OCI-LY1 (cell line): ENCODE results near the gene OR8G5.
"Not testable (repeated sequence)": the region's sequence is repeated elsewhere in the genome, so short reads cannot be mapped to it uniquely, and the experiment has no call there.

Source experiments
- H2AFZ ChIP-seq: fragments of 200-600 bp; sonication (generic), shearing (Covaris generic); 2 replicates; pipeline ENCODE4 v1.6.0; 2014; ENCODE audit warnings: antibody characterized with exemption, mild to moderate bottlenecking, low read length
- H3F3A ChIP-seq: fragments of 200-600 bp; sonication (generic), shearing (Covaris generic); 2 replicates; pipeline ENCODE4 v1.6.0; 2014; ENCODE audit warnings: mild to moderate bottlenecking, antibody characterized with exemption, low read length, moderate library complexity; ENCODE audit not compliant: insufficient read depth
- H3K27ac ChIP-seq: fragments of 200-600 bp; sonication (generic); 2 replicates; pipeline ENCODE4 v1.5.1; 2014; ENCODE audit warnings: low read length, mixed run types, mild to moderate bottlenecking, low read depth; ENCODE audit not compliant: poor library complexity, severe bottlenecking
- H3K27me3 ChIP-seq: fragments of 200-600 bp; sonication (generic); 2 replicates; pipeline ENCODE4 v1.6.0; 2014; ENCODE audit warnings: antibody characterized with exemption, mild to moderate bottlenecking, low read length, moderate library complexity; ENCODE audit not compliant: insufficient read depth
- H3K36me3 ChIP-seq: fragments of 200-600 bp; sonication (generic); 2 replicates; pipeline ENCODE4 v1.6.1; 2014; ENCODE audit warnings: mild to moderate bottlenecking, antibody characterized with exemption, low read length, moderate library complexity, mixed read lengths; ENCODE audit not compliant: insufficient read depth
- H3K4me1 ChIP-seq: fragments of 200-600 bp; sonication (generic); 2 replicates; pipeline ENCODE4 v1.5.1; 2014; ENCODE audit warnings: mild to moderate bottlenecking, low read length, moderate library complexity; ENCODE audit not compliant: insufficient read depth, severe bottlenecking
- H3K4me2 ChIP-seq: fragments of 200-600 bp; sonication (generic), shearing (Covaris generic); 2 replicates; pipeline ENCODE4 v1.6.1; 2014; ENCODE audit warnings: low read length
- H3K4me3 ChIP-seq: fragments of 200-600 bp; sonication (generic); 2 replicates; pipeline ENCODE4 v1.5.1; 2014; ENCODE audit warnings: low read length, low read depth, mild to moderate bottlenecking, mixed read lengths; ENCODE audit not compliant: poor library complexity, severe bottlenecking
- H3K79me2 ChIP-seq: fragments of 200-600 bp; shearing (Covaris generic); 2 replicates; pipeline ENCODE4 v1.6.1; 2016; ENCODE audit warnings: mixed run types, low read length, mixed read lengths; ENCODE audit not compliant: insufficient read depth
- H3K9ac ChIP-seq: fragments of 200-600 bp; sonication (generic), shearing (Covaris generic); 2 replicates; pipeline ENCODE4 v1.6.1; 2014; ENCODE audit warnings: mild to moderate bottlenecking, low read length, mixed read lengths
- H3K9me2 ChIP-seq: fragments of 200-600 bp; sonication (generic), shearing (Covaris generic); 2 replicates; pipeline ENCODE4 v1.6.1; 2014; ENCODE audit warnings: low read depth, mild to moderate bottlenecking, low read length, mixed read lengths
- H3K9me3 ChIP-seq: fragments of 200-600 bp; shearing (Covaris generic); 2 replicates; pipeline ENCODE4 v1.6.1; 2014; ENCODE audit warnings: low read length, mixed read lengths
- H4K20me1 ChIP-seq: fragments of 200-600 bp; sonication (generic), shearing (Covaris generic); 2 replicates; pipeline ENCODE4 v1.6.0; 2016; ENCODE audit warnings: mild to moderate bottlenecking, low read length; ENCODE audit not compliant: insufficient read depth
- EZH2 ChIP-seq: fragments of 200-600 bp; sonication (generic), shearing (Covaris generic); IDR thresholded peaks from 2 replicates; pipeline ENCODE4 v1.8.0; 2017; ENCODE audit warnings: borderline replicate concordance, mixed run types, mild to moderate bottlenecking, antibody characterized with exemption, low read length, moderate library complexity, mixed read lengths
- TF ChIP-seq, protein P1 (sequence below): fragments of 200-600 bp; sonication (generic), shearing (Covaris generic); IDR thresholded peaks from 2 replicates; pipeline ENCODE4 v1.5.1; 2017; ENCODE audit warnings: mild to moderate bottlenecking, antibody characterized with exemption, low read length, moderate library complexity, mixed read lengths

The OR8G5 gene

DNA sequence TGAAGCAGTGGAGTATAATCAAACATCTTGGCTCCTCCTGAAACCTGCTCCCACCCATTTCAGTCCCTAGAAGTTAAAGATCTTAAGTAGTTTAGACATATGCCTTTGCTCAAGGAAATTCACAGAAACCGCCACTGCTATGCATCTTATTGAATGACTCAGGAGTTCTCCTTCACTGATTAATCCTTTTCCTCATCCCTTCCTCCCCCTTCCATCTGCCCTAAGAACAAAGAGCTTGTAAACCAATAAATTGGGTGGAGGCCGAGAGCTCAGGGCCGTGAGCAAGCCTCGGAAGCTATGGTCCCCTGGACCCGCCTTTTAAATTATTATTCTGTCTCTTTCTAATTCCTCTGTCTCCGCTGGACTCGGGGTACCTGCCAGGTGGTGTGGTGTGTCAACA lies 14.7 kb downstream of the OR8G5 start:
- H3K27me3 ChIP-seq, H3K9me3 ChIP-seq, H4K20me1 ChIP-seq, H3K36me3 ChIP-seq, H3K27ac ChIP-seq, H3K9ac ChIP-seq, H3K4me3 ChIP-seq, H3F3A ChIP-seq, H3K4me1 ChIP-seq, H3K4me2 ChIP-seq, H2AFZ ChIP-seq, H3K9me2 ChIP-seq, H3K79me2 ChIP-seq: not testable (repeated sequence)

DNA sequence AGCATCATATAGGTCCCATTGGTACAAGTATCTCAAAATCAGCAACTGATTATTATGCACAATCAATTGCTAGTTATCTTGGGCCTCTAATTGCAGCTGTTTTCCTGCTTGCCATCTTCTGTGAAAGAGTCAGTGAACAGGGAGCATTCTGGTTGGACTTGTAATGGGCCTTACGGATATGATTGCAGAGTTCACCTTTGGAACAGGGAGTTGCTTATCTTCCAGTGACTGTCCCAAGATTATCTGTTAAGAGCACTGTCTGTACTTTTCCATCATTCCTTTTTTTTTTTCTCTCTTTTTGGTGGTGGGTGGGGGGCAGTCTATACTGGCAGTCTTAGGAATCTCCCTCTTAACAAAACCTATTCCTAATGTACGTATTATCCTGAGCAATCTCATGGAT lies 17.8 kb downstream of the OR8G5 start:
- no peaks in the 10 kb centered on the region for H3K9me3 ChIP-seq
- TF ChIP-seq, protein P1, sequence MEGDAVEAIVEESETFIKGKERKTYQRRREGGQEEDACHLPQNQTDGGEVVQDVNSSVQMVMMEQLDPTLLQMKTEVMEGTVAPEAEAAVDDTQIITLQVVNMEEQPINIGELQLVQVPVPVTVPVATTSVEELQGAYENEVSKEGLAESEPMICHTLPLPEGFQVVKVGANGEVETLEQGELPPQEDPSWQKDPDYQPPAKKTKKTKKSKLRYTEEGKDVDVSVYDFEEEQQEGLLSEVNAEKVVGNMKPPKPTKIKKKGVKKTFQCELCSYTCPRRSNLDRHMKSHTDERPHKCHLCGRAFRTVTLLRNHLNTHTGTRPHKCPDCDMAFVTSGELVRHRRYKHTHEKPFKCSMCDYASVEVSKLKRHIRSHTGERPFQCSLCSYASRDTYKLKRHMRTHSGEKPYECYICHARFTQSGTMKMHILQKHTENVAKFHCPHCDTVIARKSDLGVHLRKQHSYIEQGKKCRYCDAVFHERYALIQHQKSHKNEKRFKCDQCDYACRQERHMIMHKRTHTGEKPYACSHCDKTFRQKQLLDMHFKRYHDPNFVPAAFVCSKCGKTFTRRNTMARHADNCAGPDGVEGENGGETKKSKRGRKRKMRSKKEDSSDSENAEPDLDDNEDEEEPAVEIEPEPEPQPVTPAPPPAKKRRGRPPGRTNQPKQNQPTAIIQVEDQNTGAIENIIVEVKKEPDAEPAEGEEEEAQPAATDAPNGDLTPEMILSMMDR, result no peak
- no peak for TF ChIP-seq EZH2
- no peak overlapping the region for H3K4me2 ChIP-seq

DNA sequence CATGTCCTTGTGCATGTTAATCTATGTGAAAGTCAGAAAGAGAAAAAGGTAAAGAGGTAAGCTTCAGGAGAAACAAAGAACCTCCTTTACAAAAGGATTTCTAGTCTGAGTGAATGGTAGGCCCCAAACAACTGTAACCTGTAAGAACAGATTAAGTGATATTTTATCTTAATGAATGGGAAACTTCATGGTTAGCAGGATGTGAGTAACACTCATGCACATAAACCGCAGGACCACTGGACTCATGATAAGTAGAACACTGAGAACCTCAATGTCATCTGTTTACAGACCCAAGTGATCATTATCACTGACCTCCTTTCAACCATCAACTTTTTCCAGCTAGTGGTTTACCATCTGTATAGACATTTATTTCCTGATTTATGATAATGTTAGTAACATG lies 19.9 kb downstream of the OR8G5 start:
- Histone ChIP-seq H3K9me3 (no peaks in the 10 kb centered on the region), H2AFZ (no peak overlapping the region), H3K36me3 (no peaks in the 10 kb centered on the region), H3K4me3 (no peak overlapping the region), H3K79me2 (no peaks in the 10 kb centered on the region), H3K27ac (no peak overlapping the region), H4K20me1 (no peaks in the 10 kb centered on the region), H3K9ac (no peak overlapping the region), H3K9me2 (no peaks in the 10 kb centered on the region), H3K4me1 (no peaks in the 10 kb centered on the region), H3K27me3 (no peaks in the 10 kb centered on the region), H3F3A (no peaks in the 10 kb centered on the region), H3K4me2 (no peak overlapping the region)
- TF ChIP-seq, protein P1, result no peak
- TF ChIP-seq EZH2, result no peak

More for the DNA sequence above, 17.8 kb downstream of the OR8G5 start:
- H3K4me3 ChIP-seq, result no peak overlapping the region
- no peaks in the 10 kb centered on the region for H3K9me2 ChIP-seq
- H3K27me3 ChIP-seq, result no peaks in the 10 kb centered on the region
- no peaks in the 10 kb centered on the region for H3K4me1 ChIP-seq
- no peak overlapping the region for H2AFZ ChIP-seq
- no peak overlapping the region for H3K9ac ChIP-seq
- H3F3A ChIP-seq, result no peaks in the 10 kb centered on the region
- no peaks in the 10 kb centered on the region for H4K20me1 ChIP-seq
- H3K27ac ChIP-seq, result no peak overlapping the region
- no peaks in the 10 kb centered on the region for H3K36me3 ChIP-seq
- H3K79me2 ChIP-seq, result no peaks in the 10 kb centered on the region

DNA sequence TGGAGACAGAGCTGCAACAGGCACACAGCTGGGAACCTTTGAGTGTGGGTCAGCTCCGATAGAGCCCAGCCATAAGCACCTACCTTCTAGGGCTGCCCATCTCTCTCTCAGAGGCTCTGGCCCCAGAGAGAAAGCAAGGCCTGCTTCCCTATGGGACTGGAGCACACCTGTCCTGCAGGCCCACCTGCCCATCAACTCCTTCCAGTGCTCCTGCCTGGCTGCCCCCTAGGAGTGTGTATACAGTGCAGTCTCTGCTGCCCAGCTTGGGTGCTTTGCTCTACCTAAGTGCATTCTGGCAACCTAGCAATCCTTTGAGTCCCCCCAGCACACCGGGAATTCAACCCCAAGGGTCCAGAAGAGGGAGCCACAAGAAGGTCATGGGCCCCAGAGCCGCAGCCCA lies 21.0 kb downstream of the OR8G5 start:
- H3K4me2 ChIP-seq, result no peak overlapping the region
- no peak overlapping the region for H3K27ac ChIP-seq
- no peaks in the 10 kb centered on the region for H3K9me3 ChIP-seq
- H3K4me1 ChIP-seq, result no peaks in the 10 kb centered on the region
- H3K79me2 ChIP-seq, result no peaks in the 10 kb centered on the region
- H3K27me3 ChIP-seq, result no peaks in the 10 kb centered on the region
- H2AFZ ChIP-seq, result no peak overlapping the region
- no peak overlapping the region for H3K9ac ChIP-seq
- no peaks in the 10 kb centered on the region for H4K20me1 ChIP-seq
- H3K9me2 ChIP-seq, result no peaks in the 10 kb centered on the region
- no peaks in the 10 kb centered on the region for H3F3A ChIP-seq
- TF ChIP-seq, protein P1, result no peak
- no peak overlapping the region for H3K4me3 ChIP-seq
- no peaks in the 10 kb centered on the region for H3K36me3 ChIP-seq
